ENCODE data around the gene POLR2M.

DNA sequence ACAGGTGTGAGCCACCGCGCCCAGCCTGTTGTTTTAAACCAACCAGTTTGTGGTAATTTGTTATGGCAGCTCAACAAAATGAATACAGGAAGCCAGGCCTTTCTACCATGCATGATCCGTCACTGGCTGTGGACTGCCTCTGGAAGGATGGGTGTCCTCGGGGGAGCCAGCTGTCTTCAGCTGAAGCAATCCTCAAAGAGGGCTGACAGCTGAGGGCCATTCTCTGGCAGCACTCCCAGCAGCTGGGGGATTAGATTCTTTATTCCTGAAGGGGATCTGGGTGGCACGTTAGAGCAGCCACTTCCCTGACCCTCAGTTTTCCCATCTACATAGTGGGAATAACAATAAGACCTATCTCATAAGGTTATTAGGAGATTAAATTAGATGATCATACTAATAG is 24.4 kb downstream of the POLR2M start:
- TF ChIP-seq POLR2A (IDR thresholded peaks at IDR 0.05) = no peak
- TF ChIP-seq, protein P1, sequence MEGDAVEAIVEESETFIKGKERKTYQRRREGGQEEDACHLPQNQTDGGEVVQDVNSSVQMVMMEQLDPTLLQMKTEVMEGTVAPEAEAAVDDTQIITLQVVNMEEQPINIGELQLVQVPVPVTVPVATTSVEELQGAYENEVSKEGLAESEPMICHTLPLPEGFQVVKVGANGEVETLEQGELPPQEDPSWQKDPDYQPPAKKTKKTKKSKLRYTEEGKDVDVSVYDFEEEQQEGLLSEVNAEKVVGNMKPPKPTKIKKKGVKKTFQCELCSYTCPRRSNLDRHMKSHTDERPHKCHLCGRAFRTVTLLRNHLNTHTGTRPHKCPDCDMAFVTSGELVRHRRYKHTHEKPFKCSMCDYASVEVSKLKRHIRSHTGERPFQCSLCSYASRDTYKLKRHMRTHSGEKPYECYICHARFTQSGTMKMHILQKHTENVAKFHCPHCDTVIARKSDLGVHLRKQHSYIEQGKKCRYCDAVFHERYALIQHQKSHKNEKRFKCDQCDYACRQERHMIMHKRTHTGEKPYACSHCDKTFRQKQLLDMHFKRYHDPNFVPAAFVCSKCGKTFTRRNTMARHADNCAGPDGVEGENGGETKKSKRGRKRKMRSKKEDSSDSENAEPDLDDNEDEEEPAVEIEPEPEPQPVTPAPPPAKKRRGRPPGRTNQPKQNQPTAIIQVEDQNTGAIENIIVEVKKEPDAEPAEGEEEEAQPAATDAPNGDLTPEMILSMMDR (IDR thresholded peaks at IDR 0.05) = no peak

All from uterus (tissue), 2 donors.